Measurements from ENCODE around the gene BIN1. TPM values are rescaled to one million over a fixed set of nuclear protein-coding genes. Genes with fewer than 3 reads are reported as not detected.

The BIN1 gene
- total RNA-seq, 1 experiment from 2014 or later, result 198 TPM

GRCh38 chr2:127104881-127105655 lies 1.9 kb downstream of the BIN1 start:
- no peak for TF ChIP-seq CTCF (IDR thresholded peaks at IDR 0.05; ENCODE audit: insufficient read depth in 1 of 2, low read depth in 1 of 2, low read length in 1 of 2, severe bottlenecking in 1 of 2, unreplicated experiment in 1 of 2)
- H3K9me3 Mint-ChIP-seq (ENCODE audit: unreplicated experiment), result no peaks in the 10 kb centered on the region
- POLR2A ChIA-PET, result interaction anchor here (0.6 kb wide), 2 partner anchors 19 to 315 kb away, joined by 3 read pairs; no protein-coding TSS in a partner anchor

GRCh38 chr2:127104166-127104660 lies 2.7 kb downstream of the BIN1 start:
- peak overlapping the region; percentile 85 for H3K4me3 Mint-ChIP-seq (ENCODE audit: unreplicated experiment)
- H3K9me3 Mint-ChIP-seq (ENCODE audit: unreplicated experiment), result no peaks in the 10 kb centered on the region
- peaks cover 25% of the 10 kb centered on the region for H3K36me3 Mint-ChIP-seq (ENCODE audit: insufficient read depth, unreplicated experiment)
- Histone ChIP-seq H3K9me3 (no peaks in the 10 kb centered on the region), H3K4me1 (peaks cover 66% of the 10 kb centered on the region), H3K36me3 (ENCODE audit: control insufficient read depth, insufficient read depth, low read length) (peaks cover 4% of the 10 kb centered on the region; the same call in 1 of the 2 replicates), H3K27me3 (replicated peaks; ENCODE audit: control insufficient read depth, insufficient read depth, low read length) (no peaks in the 10 kb centered on the region), H3K4me3 (ENCODE audit: low read depth, low read length) (no peak overlapping the region; the same call in 1 of the 2 replicates)
- intact Hi-C loops (cut with micrococcal nuclease; ENCODE audit: unreplicated experiment), result no loop called here
- no peaks in the 10 kb centered on the region for H3K27me3 Mint-ChIP-seq (ENCODE audit: insufficient read depth, unreplicated experiment)
- POLR2A ChIA-PET, result interaction anchor here (0.6 kb wide), 2 partner anchors 20 to 315 kb away, joined by 3 read pairs; no protein-coding TSS in a partner anchor
- H3K27ac Mint-ChIP-seq (ENCODE audit: unreplicated experiment), result peak overlapping the region; percentile 57
- BruUV-seq (replicated peaks), result no TSS peak
- DNase-seq, result peak in 1 of 2 experiments; percentile 29
- no peak for TF ChIP-seq CTCF (IDR thresholded peaks at IDR 0.05; ENCODE audit: insufficient read depth in 1 of 2, low read depth in 1 of 2, low read length in 1 of 2, severe bottlenecking in 1 of 2, unreplicated experiment in 1 of 2)
- CTCF ChIA-PET, result no interaction called here
- peaks cover 53% of the 10 kb centered on the region for H3K4me1 Mint-ChIP-seq (ENCODE audit: low read depth, unreplicated experiment)

More at GRCh38 chr2:127104881-127105655, 1.9 kb downstream of the BIN1 start:
- peak overlapping the region; percentile 57 for H3K27ac Mint-ChIP-seq (ENCODE audit: unreplicated experiment)
- Histone ChIP-seq H3K9me3 (no peaks in the 10 kb centered on the region), H3K27me3 (replicated peaks; ENCODE audit: control insufficient read depth, insufficient read depth, low read length) (no peaks in the 10 kb centered on the region), H3K4me3 (ENCODE audit: low read depth, low read length) (peak overlapping the region; percentile 98), H3K4me1 (peaks cover 60% of the 10 kb centered on the region), H3K36me3 (ENCODE audit: control insufficient read depth, insufficient read depth, low read length) (peaks cover 4% of the 10 kb centered on the region; the same call in 1 of the 2 replicates)
- intact Hi-C loops (cut with micrococcal nuclease; ENCODE audit: unreplicated experiment), result no loop called here
- peak overlapping the region; percentile 85 for H3K4me3 Mint-ChIP-seq (ENCODE audit: unreplicated experiment)
- peak in 1 of 2 experiments; percentile 30 for DNase-seq
- H3K36me3 Mint-ChIP-seq (ENCODE audit: insufficient read depth, unreplicated experiment), result peaks cover 23% of the 10 kb centered on the region
- no TSS peak for BruUV-seq (replicated peaks)
- H3K4me1 Mint-ChIP-seq (ENCODE audit: low read depth, unreplicated experiment), result peaks cover 57% of the 10 kb centered on the region
- CTCF ChIA-PET, result interaction anchor here (0.6 kb wide), 3 partner anchors 8 to 41 kb away, joined by 3 to 4 read pairs (median 4); no protein-coding TSS in a partner anchor
- no peaks in the 10 kb centered on the region for H3K27me3 Mint-ChIP-seq (ENCODE audit: insufficient read depth, unreplicated experiment)

- Histone ChIP-seq H3K4me1 (peaks cover 70% of the 10 kb centered on the region), H3K4me3 (ENCODE audit: low read depth, low read length) (no peak overlapping the region; the same call in 1 of the 2 replicates), H3K9me3 (no peaks in the 10 kb centered on the region), H3K27me3 (replicated peaks; ENCODE audit: control insufficient read depth, insufficient read depth, low read length) (no peaks in the 10 kb centered on the region), H3K36me3 (ENCODE audit: control insufficient read depth, insufficient read depth, low read length) (peaks cover 5% of the 10 kb centered on the region; the same call in 1 of the 2 replicates)
- H3K4me1 Mint-ChIP-seq (ENCODE audit: low read depth, unreplicated experiment), result peaks cover 50% of the 10 kb centered on the region
- no peaks in the 10 kb centered on the region for H3K27me3 Mint-ChIP-seq (ENCODE audit: insufficient read depth, unreplicated experiment)
- CTCF ChIA-PET, result no interaction called here
- no TSS peak for BruUV-seq (replicated peaks)
- POLR2A ChIA-PET, result no interaction called here
- intact Hi-C loops (cut with micrococcal nuclease; ENCODE audit: unreplicated experiment), result no loop called here
- no peaks in the 10 kb centered on the region for H3K9me3 Mint-ChIP-seq (ENCODE audit: unreplicated experiment)
- TF ChIP-seq CTCF (IDR thresholded peaks at IDR 0.05; ENCODE audit: insufficient read depth in 1 of 2, low read depth in 1 of 2, low read length in 1 of 2, severe bottlenecking in 1 of 2, unreplicated experiment in 1 of 2), result no peak
- peak in 1 of 2 experiments; percentile 30 for DNase-seq
- peak overlapping the region; percentile 94 for H3K27ac Mint-ChIP-seq (ENCODE audit: unreplicated experiment)
- H3K36me3 Mint-ChIP-seq (ENCODE audit: insufficient read depth, unreplicated experiment), result peaks cover 25% of the 10 kb centered on the region
- H3K4me3 Mint-ChIP-seq (ENCODE audit: unreplicated experiment), result peak overlapping the region; percentile 85
Measured at GRCh38 chr2:127103243-127104165, 3.5 kb downstream of the BIN1 start.

Measured in Caco-2 (cell line).